H9 (cell line): ENCODE results near the gene CYP19A1. TPM values are rescaled to one million over a fixed set of nuclear protein-coding genes. Genes with fewer than 3 reads are reported as not detected.

Experiments used
- DNase-seq: peaks from one replicate; pipeline ENCODE4 v3.0.0-alpha.2; 2017
- H2AFZ ChIP-seq: one replicate; pipeline ENCODE4 v1.6.1; 2013; ENCODE audit warnings: mild to moderate bottlenecking, low read length, control low read depth, moderate library complexity
- H2AK5ac ChIP-seq: 2 replicates; pipeline ENCODE4 v1.6.1; 2013; ENCODE audit warnings: low read length, control low read depth, mixed read lengths; ENCODE audit not compliant: insufficient read length
- H2BK120ac ChIP-seq: one replicate; pipeline ENCODE4 v1.6.1; 2013; ENCODE audit warnings: low read depth, mild to moderate bottlenecking, low read length, control low read depth, inconsistent platforms; ENCODE audit not compliant: poor library complexity, severe bottlenecking
- H2BK12ac ChIP-seq: 2 replicates; pipeline ENCODE4 v1.6.1; 2013; ENCODE audit warnings: low read length, control low read depth, mixed read lengths, low read depth; ENCODE audit not compliant: insufficient read length
- H2BK15ac ChIP-seq: 2 replicates; pipeline ENCODE4 v1.6.1; 2013; ENCODE audit warnings: low read depth, low read length, control low read depth
- H2BK20ac ChIP-seq: one replicate; pipeline ENCODE4 v1.6.1; 2013; ENCODE audit warnings: low read depth, mild to moderate bottlenecking, low read length, control low read depth, inconsistent platforms; ENCODE audit not compliant: poor library complexity, severe bottlenecking
- H2BK5ac ChIP-seq: 2 replicates; pipeline ENCODE4 v1.6.1; 2013; ENCODE audit warnings: low read length, control low read depth, mixed read lengths; ENCODE audit not compliant: insufficient read length
- H3K14ac ChIP-seq: 2 replicates; pipeline ENCODE4 v1.6.1; 2013; ENCODE audit warnings: low read length, control low read depth; ENCODE audit not compliant: insufficient read depth
- H3K18ac ChIP-seq: 2 replicates; pipeline ENCODE4 v1.6.1; 2013; ENCODE audit warnings: low read depth, mild to moderate bottlenecking, mixed read lengths, low read length, control low read depth; ENCODE audit not compliant: insufficient read length
- H3K23ac ChIP-seq: 2 replicates; pipeline ENCODE4 v1.6.1; 2013; ENCODE audit warnings: low read length, control low read depth, mixed read lengths, low read depth; ENCODE audit not compliant: insufficient read length
- H3K23me2 ChIP-seq: 2 replicates; pipeline ENCODE4 v1.6.1; 2013; ENCODE audit warnings: low read depth, mild to moderate bottlenecking, mixed read lengths, low read length, control low read depth; ENCODE audit not compliant: insufficient read length, poor library complexity, severe bottlenecking
- H3K27ac ChIP-seq: 2 replicates; pipeline ENCODE4 v1.5.1; 2013; ENCODE audit warnings: low read length, control low read depth, mixed read lengths, low read depth; ENCODE audit not compliant: insufficient read length
- H3K27me3 ChIP-seq: 2 replicates; pipeline ENCODE4 v1.6.1; 2013; ENCODE audit warnings: low read length, control low read depth, inconsistent platforms; ENCODE audit not compliant: insufficient read depth
- H3K4ac ChIP-seq: 2 replicates; pipeline ENCODE4 v1.6.1; 2013; ENCODE audit warnings: low read depth, mild to moderate bottlenecking, control low read depth, inconsistent platforms, low read length, moderate library complexity
- H3K4me1 ChIP-seq: 2 replicates; pipeline ENCODE4 v1.6.1; 2013; ENCODE audit warnings: low read length, control low read depth, inconsistent platforms; ENCODE audit not compliant: insufficient read depth
- H3K4me2 ChIP-seq: 2 replicates; pipeline ENCODE4 v1.6.1; 2013; ENCODE audit warnings: low read length, control low read depth, mixed read lengths; ENCODE audit not compliant: insufficient read length, insufficient read depth
- H3K56ac ChIP-seq: 2 replicates; pipeline ENCODE4 v1.6.1; 2013; ENCODE audit warnings: low read depth, mild to moderate bottlenecking, mixed read lengths, low read length, control low read depth; ENCODE audit not compliant: insufficient read length
- H3K79me1 ChIP-seq: 2 replicates; pipeline ENCODE4 v1.6.1; 2013; ENCODE audit warnings: low read depth, mild to moderate bottlenecking, moderate library complexity, low read length, control low read depth, inconsistent platforms; ENCODE audit not compliant: insufficient read depth, poor library complexity, severe bottlenecking
- H3K79me2 ChIP-seq: 2 replicates; pipeline ENCODE4 v1.6.1; 2013; ENCODE audit warnings: low read length, control low read depth, inconsistent platforms; ENCODE audit not compliant: insufficient read depth
- H3K9ac ChIP-seq: 2 replicates; pipeline ENCODE4 v1.6.1; 2013; ENCODE audit warnings: low read length, control low read depth, mixed read lengths; ENCODE audit not compliant: insufficient read length; ENCODE audit errors: extremely low read depth
- H3K9me3 ChIP-seq: one replicate; pipeline ENCODE4 v1.6.1; 2013; ENCODE audit warnings: low read depth, low read length, inconsistent platforms; ENCODE audit not compliant: control insufficient read depth
- H3T11ph ChIP-seq: one replicate; pipeline ENCODE4 v1.6.1; 2013; ENCODE audit warnings: mild to moderate bottlenecking, low read length, control low read depth, inconsistent platforms
- H4K20me1 ChIP-seq: one replicate; pipeline ENCODE4 v1.6.1; 2013; ENCODE audit not compliant: control insufficient read depth, insufficient read length, insufficient read depth
- H4K5ac ChIP-seq: 2 replicates; pipeline ENCODE4 v1.6.1; 2013; ENCODE audit warnings: low read depth, mild to moderate bottlenecking, mixed read lengths, low read length, control low read depth; ENCODE audit not compliant: insufficient read length
- H4K8ac ChIP-seq: replicated peaks from 2 replicates; pipeline ENCODE4 v1.6.1; 2013; ENCODE audit warnings: low read length, control low read depth, mixed read lengths, low read depth; ENCODE audit not compliant: insufficient read length
- H4K91ac ChIP-seq: 2 replicates; pipeline ENCODE4 v1.6.1; 2013; ENCODE audit warnings: low read depth, mild to moderate bottlenecking, moderate library complexity, mixed read lengths, low read length, control low read depth; ENCODE audit not compliant: insufficient read length
- H3K27ac Mint-ChIP-seq, 3 experiments: 2 replicates in 2 of 3; 3 replicates in 1 of 3; pipeline ENCODE4 v1.8.0; 2020 to 2021; ENCODE audit warnings: mixed read lengths in 3 of 3, mild to moderate bottlenecking in 1 of 3, moderate library complexity in 1 of 3
- H3K27me3 Mint-ChIP-seq: 2 replicates; pipeline ENCODE4 v1.8.0; 2021; ENCODE audit warnings: low read depth, mild to moderate bottlenecking, moderate library complexity, mixed read lengths
- H3K36me3 Mint-ChIP-seq, 3 experiments: 2 replicates in 2 of 3; 3 replicates in 1 of 3; pipeline ENCODE4 v1.8.0; 2020 to 2021; ENCODE audit warnings: low read depth in 3 of 3, mixed read lengths in 3 of 3; ENCODE audit not compliant: insufficient read depth in 1 of 3
- H3K4me1 Mint-ChIP-seq, 2 experiments: 2 replicates each; pipeline ENCODE4 v1.8.0; 2020; ENCODE audit warnings: mixed read lengths in 2 of 2
- H3K4me3 Mint-ChIP-seq, 2 experiments: 2 replicates in 1 of 2; 3 replicates in 1 of 2; pipeline ENCODE4 v1.8.0; 2020 to 2021; ENCODE audit warnings: mild to moderate bottlenecking in 2 of 2, mixed read lengths in 2 of 2, moderate library complexity in 1 of 2
- H3K9me3 Mint-ChIP-seq, 2 experiments: 2 replicates in 1 of 2; 3 replicates in 1 of 2; pipeline ENCODE4 v1.8.0; 2020; ENCODE audit warnings: mild to moderate bottlenecking in 2 of 2, mixed read lengths in 2 of 2, moderate library complexity in 1 of 2
- CTCF ChIP-seq: fragments of 200-600 bp; sonication (generic); conservative IDR thresholded peaks from 3 replicates; pipeline ENCODE4 v1.8.0; 2021; ENCODE audit warnings: antibody characterized with exemption, mild to moderate bottlenecking
- WGBS: extraction: QIAGEN DNeasy Blood & Tissue Kit; methylation state at CpG from one replicate; pipeline ENCODE4 v1.1.7; 2013; ENCODE audit warnings: missing lambda C conversion rate, low lambda C conversion rate, mixed read lengths; ENCODE audit not compliant: insufficient read length; ENCODE audit errors: extremely low coverage; 5-methylcytosine and 5-hydroxymethylcytosine counted together
- microRNA-seq: library from miRNA; unstranded; fragments of <30 nt; microRNA quantifications from one replicate; pipeline ENCODE4, GENCODE V29; 2020; ENCODE audit warnings: borderline microRNAs expressed
- total RNA-seq: library from RNA; stranded (reverse); gene quantifications from 2 replicates; pipeline ENCODE4 v1.2.1, GENCODE V29; 2021

CYP19A1 gene
- total RNA-seq, 1 experiment from 2014 or later: not detected

- Histone ChIP-seq H3K79me1 (no peaks in the 10 kb centered on the region), H3K23me2 (no peaks in the 10 kb centered on the region), H3K23ac (no peak overlapping the region), H3K4me1 (peaks cover 5% of the 10 kb centered on the region; the same call in 1 of the 2 replicates), H2AFZ (no peak overlapping the region), H3K56ac (no peak overlapping the region), H3K14ac (no peak overlapping the region), H3K18ac (no peak overlapping the region), H4K91ac (no peak overlapping the region), H2BK120ac (no peak overlapping the region), H2BK5ac (no peak overlapping the region), H3K9ac (no peak overlapping the region), H3K4me2 (no peak overlapping the region), H3K9me3 (no peaks in the 10 kb centered on the region), H4K5ac (no peak overlapping the region), H4K8ac (no peak overlapping the region), H4K20me1 (no peaks in the 10 kb centered on the region), H2BK20ac (no peak overlapping the region), H2AK5ac (no peak overlapping the region), H3K79me2 (no peaks in the 10 kb centered on the region), H2BK12ac (no peak overlapping the region), H3K27ac (no peak overlapping the region), H3T11ph (no peak overlapping the region), H3K4ac (no peak overlapping the region), H3K27me3 (no peaks in the 10 kb centered on the region), H2BK15ac (no peak overlapping the region)
- no CpG with 5 or more reads among the region's 7 CpGs for WGBS
- Mint-ChIP-seq H3K27ac (no peak overlapping the region), H3K4me1 (peaks cover 16 to 17% of the 10 kb centered on the region in 2 experiments), H3K36me3 (no peaks in the 10 kb centered on the region), H3K9me3 (no peaks in the 10 kb centered on the region), H3K27me3 (peaks cover 12% of the 10 kb centered on the region), H3K4me3 (no peak overlapping the region)
- no peak for TF ChIP-seq CTCF
- DNase-seq: no peak
These were observed 177.9 kb downstream of the CYP19A1 start for GRCh38 chr15:51160484-51160883.

Small RNA genes lying within 50 kb of the gene (microRNA-seq; reads per million reads assigned to microRNA genes)
- gene MIR4713 (0.35 reads per million), gene MIR7973-1 (not detected), gene MIR7973-2 (not detected)

Other genes starting within 250 kb of the CYP19A1 start
- 0.22 and 0.31 TPM in 2 replicates for gene TNFAIP8L3, start 243.7 kb downstream of the CYP19A1 start, total RNA-seq
- gene GLDN, start 3.1 kb upstream of the CYP19A1 start, total RNA-seq: 0.77 and 1.3 TPM in 2 replicates